GM12891 (cell line): ENCODE data around the gene HCN4.

ENCODE experiments used
- DNase-seq: peaks from one replicate; pipeline ENCODE4 v3.0.0; 2011; ENCODE audit warnings: low spot score; ENCODE audit not compliant: insufficient read length
- FAIRE-seq: peaks from 2 replicates; lab custom pipeline; 2011; peaks lifted over from hg19 to GRCh38; lab: Jason Lieb, UNC
- PAX5 ChIP-seq: IDR thresholded peaks from 2 replicates; pipeline ENCODE4 v1.6.1; 2011; ENCODE audit warnings: low read length, moderate library complexity, mild to moderate bottlenecking; ENCODE audit not compliant: insufficient read depth, severe bottlenecking
- POLR2A ChIP-seq: IDR thresholded peaks from 2 replicates; pipeline ENCODE4 v1.6.1; 2011; ENCODE audit warnings: low read depth, low read length, control low read depth
- POLR2AphosphoS5 ChIP-seq: IDR thresholded peaks from 2 replicates; pipeline ENCODE4 v1.6.1; 2011; ENCODE audit warnings: low read depth, low read length, control low read depth
- POU2F2 ChIP-seq: IDR thresholded peaks from 2 replicates; pipeline ENCODE4 v1.6.1; 2011; ENCODE audit warnings: low read depth, mild to moderate bottlenecking, control low read depth, low read length, moderate library complexity
- SPI1 ChIP-seq: IDR thresholded peaks from 2 replicates; pipeline ENCODE4 v1.6.1; 2011; ENCODE audit warnings: low read depth, low read length, control low read depth
- TAF1 ChIP-seq: IDR thresholded peaks from 2 replicates; pipeline ENCODE4 v1.6.1; 2011; ENCODE audit warnings: low read depth, low read length, control low read depth

The HCN4 gene

GRCh38 chr15:73321496-73322450 lies 47.0 kb downstream of the HCN4 start:
- TF ChIP-seq SPI1, result no peak
- TF ChIP-seq TAF1, result no peak
- no peak for TF ChIP-seq POLR2A
- no peak for TF ChIP-seq POLR2AphosphoS5
- TF ChIP-seq POU2F2, result no peak
- no peak for TF ChIP-seq PAX5
- DNase-seq (no peak), FAIRE-seq (no peak)

- no peak for DNase-seq
- FAIRE-seq, result no peak
- TF ChIP-seq POLR2AphosphoS5 (no peak), POLR2A (no peak), POU2F2 (no peak), TAF1 (no peak), PAX5 (no peak), SPI1 (no peak)
Observed at GRCh38 chr15:73320619-73321180, 48.1 kb downstream of the HCN4 start.

GRCh38 chr15:73319460-73320245 lies 49.1 kb downstream of the HCN4 start:
- DNase-seq (no peak), FAIRE-seq (no peak)
- TF ChIP-seq PAX5 (no peak), POU2F2 (no peak), POLR2AphosphoS5 (no peak), POLR2A (no peak), TAF1 (no peak), SPI1 (no peak)

- DNase-seq (peak; percentile 53), FAIRE-seq (no peak)
- TF ChIP-seq POU2F2 (no peak), POLR2A (no peak), TAF1 (no peak), PAX5 (no peak)
Observed at GRCh38 chr15:73318463-73319351, 50.1 kb downstream of the HCN4 start.

GRCh38 chr15:73317651-73318462 lies 50.9 kb downstream of the HCN4 start:
- DNase-seq, result no peak
- FAIRE-seq, result no peak
- TF ChIP-seq TAF1, result no peak
- TF ChIP-seq PAX5, result no peak
- TF ChIP-seq SPI1, result no peak
- TF ChIP-seq POLR2A, result no peak
- TF ChIP-seq POU2F2, result no peak
- TF ChIP-seq POLR2AphosphoS5, result no peak

- TF ChIP-seq POLR2AphosphoS5, result no peak
- no peak for TF ChIP-seq POU2F2
- no peak for TF ChIP-seq SPI1
- no peak for TF ChIP-seq PAX5
- TF ChIP-seq TAF1, result no peak
- no peak for TF ChIP-seq POLR2A
- FAIRE-seq, result no peak
- DNase-seq, result no peak
Observed at GRCh38 chr15:73313861-73314260, 54.9 kb downstream of the HCN4 start.

GRCh38 chr15:73308305-73308704 lies 60.5 kb downstream of the HCN4 start:
- TF ChIP-seq PAX5 (no peak), POLR2AphosphoS5 (no peak), SPI1 (no peak)
- no peak for DNase-seq
- FAIRE-seq, result no peak
